OCI-LY7 (cell line): ENCODE data around the gene RAB20.

Experiments
- CTCF ChIP-seq: fragments of 200-600 bp; sonication (generic); conservative IDR thresholded peaks from 2 replicates; pipeline ENCODE4 v1.5.1; 2014; ENCODE audit warnings: mild to moderate bottlenecking, antibody characterized with exemption, low read length, moderate library complexity, mixed read lengths
- EZH2phosphoT487 ChIP-seq: fragments of 200-600 bp; sonication (generic); IDR thresholded peaks from 2 replicates; pipeline ENCODE4 v1.6.1; 2018; ENCODE audit warnings: low read depth, borderline replicate concordance, mild to moderate bottlenecking, mixed run types, antibody characterized with exemption, low read length, moderate library complexity, mixed read lengths

GRCh38 chr13:110561344-110562035 is at the start of gene RAB20:
- TF ChIP-seq CTCF (no peak), EZH2phosphoT487 (no peak)
